ENCODE measurements around the gene PKP2. TPM values are rescaled to one million over a fixed set of nuclear protein-coding genes. Genes with fewer than 3 reads are reported as not detected.
"Not testable (repeated sequence)": the region's sequence is repeated elsewhere in the genome, so short reads cannot be mapped to it uniquely, and the experiment has no call there.

Gene PKP2
- total RNA-seq, 2 experiments from 2014 or later, result 0.21 to 0.36 TPM

DNA sequence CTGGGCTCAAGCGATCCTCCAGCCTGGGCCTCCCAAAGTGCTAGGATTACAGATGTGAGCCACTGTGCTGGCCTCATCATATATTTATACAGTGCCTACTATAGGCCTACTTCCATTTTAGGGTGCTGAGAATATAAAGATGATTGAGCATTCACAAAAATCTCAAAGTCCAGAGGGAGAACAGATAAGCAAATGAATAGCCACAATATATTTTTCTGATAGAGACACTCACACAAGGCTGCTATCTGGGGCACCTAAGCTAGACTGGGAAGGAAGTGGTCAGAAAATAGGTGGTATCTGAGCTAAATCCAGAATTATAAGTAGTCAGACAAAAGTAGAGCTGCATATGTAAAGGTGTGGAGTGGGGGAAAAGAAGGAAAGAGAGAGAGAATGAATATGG, 21.6 kb downstream of the PKP2 start:
- H3K4me1 Mint-ChIP-seq (ENCODE audit: low read depth), result no peaks in the 10 kb centered on the region
- peaks cover 2% of the 10 kb centered on the region for H3K27me3 Mint-ChIP-seq
- ChIA-PET POLR2A (no interaction called here), CTCF (no interaction called here)
- H3K9me3 Mint-ChIP-seq, result no peaks in the 10 kb centered on the region
- no peak overlapping the region for H3K4me3 Mint-ChIP-seq
- H3K27ac Mint-ChIP-seq, result no peak overlapping the region
- no peak for DNase-seq
- intact Hi-C loops (cut with micrococcal nuclease), result no loop called here
- no peaks in the 10 kb centered on the region for H3K36me3 Mint-ChIP-seq

DNA sequence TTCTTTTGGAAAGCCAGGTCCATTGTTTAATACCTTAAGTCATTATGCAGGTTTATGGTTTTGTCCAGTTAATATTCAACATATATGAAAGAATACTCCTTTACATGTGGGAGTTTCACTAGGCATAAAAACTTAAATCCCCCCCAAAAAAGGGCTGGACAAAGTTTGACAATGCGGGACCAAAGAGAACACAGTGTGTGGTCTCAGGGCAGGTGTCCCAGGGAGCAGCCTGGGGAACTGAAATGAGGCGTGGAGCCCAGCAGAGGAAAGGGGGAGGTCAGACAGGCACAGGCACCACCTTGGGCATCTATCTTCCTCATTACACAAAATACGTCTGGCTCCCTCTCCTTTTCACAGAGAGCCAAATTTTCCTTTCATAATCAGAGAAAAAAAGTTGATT, 22.5 kb downstream of the PKP2 start:
- no peaks in the 10 kb centered on the region for H3K4me1 Mint-ChIP-seq (ENCODE audit: low read depth)
- POLR2A ChIA-PET, result no interaction called here

DNA sequence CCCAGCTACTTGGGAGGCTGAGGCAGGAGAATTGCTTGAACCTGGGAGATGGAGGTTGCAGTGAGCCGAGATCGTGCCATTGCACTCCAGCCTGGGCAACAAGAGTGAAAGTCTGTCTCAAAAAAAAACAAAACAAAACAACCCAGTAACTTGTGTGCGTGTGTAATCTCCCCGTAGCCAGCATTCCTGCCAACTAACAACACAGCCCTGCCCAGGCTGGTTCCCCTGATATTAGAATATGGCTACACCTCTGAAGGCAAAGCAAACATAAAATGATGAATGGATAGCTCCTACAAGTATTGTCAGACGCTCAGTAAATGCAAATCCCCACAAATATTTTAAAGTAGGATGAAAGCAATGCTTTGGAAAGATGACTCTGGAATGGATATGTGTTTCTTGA, 24.2 kb downstream of the PKP2 start:
- H3K4me3 Mint-ChIP-seq; H3K4me1 Mint-ChIP-seq (ENCODE audit: low read depth); CTCF ChIA-PET; H3K27me3 Mint-ChIP-seq; H3K9me3 Mint-ChIP-seq; POLR2A ChIA-PET; H3K36me3 Mint-ChIP-seq; intact Hi-C loops (cut with micrococcal nuclease); H3K27ac Mint-ChIP-seq; DNase-seq: not testable (repeated sequence)

More for the DNA sequence above, 22.5 kb downstream of the PKP2 start:
- intact Hi-C loops (cut with micrococcal nuclease), result no loop called here
- H3K36me3 Mint-ChIP-seq, result no peaks in the 10 kb centered on the region
- CTCF ChIA-PET, result interaction anchor here (0.6 kb wide), 1 partner anchor 1630 kb away, joined by 3 read pairs; no protein-coding TSS in a partner anchor
- no peak overlapping the region for H3K4me3 Mint-ChIP-seq
- H3K27me3 Mint-ChIP-seq, result peaks cover 2% of the 10 kb centered on the region
- no peak overlapping the region for H3K27ac Mint-ChIP-seq
- no peaks in the 10 kb centered on the region for H3K9me3 Mint-ChIP-seq
- DNase-seq, result no peak

DNA sequence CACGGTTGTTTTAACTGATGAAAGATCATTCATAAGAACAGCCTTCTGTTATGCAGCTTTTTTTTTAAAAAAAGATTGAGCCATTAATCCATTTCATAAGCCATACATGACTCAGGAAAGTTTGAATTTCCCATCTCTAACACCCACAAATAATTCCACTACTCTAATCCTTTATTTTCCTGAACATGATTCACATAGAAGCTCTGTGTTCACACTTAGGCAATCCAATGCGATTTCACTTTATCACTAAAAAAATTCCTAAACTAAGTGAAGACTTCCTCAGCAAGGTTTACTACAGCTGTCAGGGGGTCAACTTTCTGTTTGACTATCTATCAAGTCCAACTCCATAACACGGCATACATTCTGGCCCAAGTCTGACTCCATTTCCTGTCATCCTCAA, 25.9 kb downstream of the PKP2 start:
- ChIA-PET CTCF (no interaction called here), POLR2A (no interaction called here)
- Mint-ChIP-seq H3K36me3 (no peaks in the 10 kb centered on the region), H3K4me3 (no peak overlapping the region), H3K27me3 (peaks cover 2% of the 10 kb centered on the region), H3K9me3 (no peaks in the 10 kb centered on the region), H3K4me1 (ENCODE audit: low read depth) (no peaks in the 10 kb centered on the region), H3K27ac (no peak overlapping the region)
- intact Hi-C loops (cut with micrococcal nuclease), result no loop called here
- DNase-seq, result no peak

DNA sequence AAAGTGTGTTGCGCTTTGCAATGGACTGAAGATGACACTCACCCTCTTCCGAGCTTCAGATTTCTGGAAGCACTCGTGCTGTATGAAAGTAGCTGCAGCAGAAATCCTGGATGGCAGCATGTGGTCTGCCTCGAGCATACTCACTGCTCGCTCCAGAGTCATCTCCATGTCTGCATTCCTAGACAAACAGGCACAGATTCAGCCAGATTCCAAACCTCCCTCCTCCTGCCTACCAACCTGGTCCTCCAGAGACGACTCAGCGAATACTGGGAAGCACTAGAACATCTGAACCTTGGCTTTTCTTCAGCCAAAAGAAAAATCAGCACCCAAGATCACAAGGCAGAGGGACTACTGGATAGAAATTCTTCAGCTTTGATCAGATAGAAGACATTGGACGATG, 27.7 kb downstream of the PKP2 start:
- no peaks in the 10 kb centered on the region for H3K4me1 Mint-ChIP-seq (ENCODE audit: low read depth)
- H3K27me3 Mint-ChIP-seq, result peaks cover 2% of the 10 kb centered on the region
- no peak overlapping the region for H3K4me3 Mint-ChIP-seq
- no peak for DNase-seq
- no peaks in the 10 kb centered on the region for H3K9me3 Mint-ChIP-seq
- intact Hi-C loops (cut with micrococcal nuclease), result no loop called here
- POLR2A ChIA-PET, result no interaction called here
- CTCF ChIA-PET, result no interaction called here
- H3K27ac Mint-ChIP-seq, result no peak overlapping the region
- H3K36me3 Mint-ChIP-seq, result no peaks in the 10 kb centered on the region

DNA sequence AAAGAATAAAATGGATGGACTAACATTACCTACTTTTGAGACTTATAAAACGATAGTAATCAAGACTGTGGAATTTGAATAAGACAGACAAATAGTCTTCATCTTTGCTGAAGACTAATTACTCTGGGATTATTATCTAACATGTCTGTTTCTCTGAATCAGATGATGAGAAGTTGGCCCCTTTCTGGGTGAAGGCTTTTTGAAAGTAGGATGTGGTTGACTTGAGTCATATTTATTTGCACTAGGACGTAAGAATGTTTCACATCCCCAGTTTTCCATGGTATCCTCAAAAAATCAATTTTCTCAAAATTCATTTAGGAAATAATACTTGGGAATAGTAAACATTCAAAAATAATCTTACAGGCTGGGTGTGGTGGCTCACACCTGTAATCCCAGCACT, 31.8 kb downstream of the PKP2 start:
- Mint-ChIP-seq H3K36me3 (no peaks in the 10 kb centered on the region), H3K27me3 (peaks cover 2% of the 10 kb centered on the region), H3K27ac (no peak overlapping the region), H3K4me1 (ENCODE audit: low read depth) (no peaks in the 10 kb centered on the region), H3K9me3 (no peaks in the 10 kb centered on the region), H3K4me3 (no peak overlapping the region)
- CTCF ChIA-PET, result no interaction called here
- POLR2A ChIA-PET, result no interaction called here
- intact Hi-C loops (cut with micrococcal nuclease), result no loop called here
- DNase-seq, result no peak

DNA sequence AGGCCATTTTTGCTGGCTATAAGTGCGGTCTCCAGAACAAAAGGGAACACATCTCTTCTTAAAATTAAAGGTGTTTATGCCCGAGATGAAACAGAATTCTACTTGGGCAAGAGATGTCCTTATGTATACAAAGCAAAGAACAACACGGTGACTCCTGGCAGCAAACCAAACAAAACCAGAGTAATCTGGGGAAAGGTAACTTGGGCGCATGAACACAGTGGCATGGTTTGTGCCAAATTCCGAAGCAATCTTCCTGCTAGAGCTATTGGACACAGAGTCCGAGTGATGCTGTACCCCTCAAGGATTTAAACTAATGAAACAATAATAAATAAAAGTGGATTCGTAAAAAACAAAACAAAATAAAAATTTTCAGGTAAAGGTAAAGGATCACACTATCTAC, 33.4 kb downstream of the PKP2 start:
- Mint-ChIP-seq H3K4me1 (ENCODE audit: low read depth) (no peaks in the 10 kb centered on the region), H3K27ac (no peak overlapping the region), H3K27me3 (peaks cover 4% of the 10 kb centered on the region), H3K4me3 (no peak overlapping the region), H3K36me3 (no peaks in the 10 kb centered on the region), H3K9me3 (no peaks in the 10 kb centered on the region)
- intact Hi-C loops (cut with micrococcal nuclease), result no loop called here
- ChIA-PET POLR2A (no interaction called here), CTCF (no interaction called here)
- DNase-seq, result no peak

DNA sequence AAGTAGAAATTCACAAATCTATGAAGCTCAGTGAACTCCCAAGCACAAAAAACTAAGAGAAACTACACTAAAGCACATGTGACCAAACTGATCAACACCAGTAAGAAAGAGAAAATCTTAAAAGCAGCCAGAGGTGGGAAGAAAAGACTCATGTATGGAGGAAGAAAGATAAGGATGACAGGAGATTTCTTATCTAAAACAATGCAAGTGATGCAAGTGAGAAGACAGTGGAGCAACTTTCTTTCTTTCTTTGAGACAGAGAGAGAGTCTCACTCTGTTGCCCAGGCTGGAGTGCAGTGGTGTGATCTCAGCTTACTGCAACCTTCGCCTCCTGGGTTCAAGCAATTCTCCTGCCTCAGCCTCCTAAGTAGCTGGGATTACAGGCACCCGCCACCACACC, 34.9 kb downstream of the PKP2 start:
- intact Hi-C loops (cut with micrococcal nuclease); DNase-seq; H3K4me3 Mint-ChIP-seq; H3K27ac Mint-ChIP-seq; H3K9me3 Mint-ChIP-seq; H3K4me1 Mint-ChIP-seq (ENCODE audit: low read depth); POLR2A ChIA-PET; CTCF ChIA-PET; H3K27me3 Mint-ChIP-seq; H3K36me3 Mint-ChIP-seq: not testable (repeated sequence)

DNA sequence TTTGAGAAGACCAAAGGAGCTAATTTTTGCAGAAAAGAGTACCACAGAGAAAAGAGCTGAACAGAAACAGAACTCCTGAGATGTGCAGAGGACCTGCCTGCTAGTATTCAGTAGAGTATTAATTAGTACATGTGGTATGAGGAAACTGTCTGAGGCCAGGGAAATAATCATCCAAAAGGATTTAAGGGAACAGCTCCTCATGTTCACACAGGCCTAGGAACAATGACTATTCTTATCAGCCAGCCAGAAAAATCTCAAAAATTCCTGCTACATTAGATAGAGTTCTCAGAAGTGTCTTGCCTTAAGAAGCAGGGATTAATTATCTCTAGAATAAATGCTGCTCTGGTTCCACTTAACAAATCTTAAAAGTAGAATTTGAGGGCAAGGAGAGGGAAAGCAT, 36.4 kb downstream of the PKP2 start:
- Mint-ChIP-seq H3K4me1 (ENCODE audit: low read depth) (no peaks in the 10 kb centered on the region), H3K27me3 (peaks cover 4% of the 10 kb centered on the region), H3K9me3 (no peaks in the 10 kb centered on the region), H3K4me3 (no peak overlapping the region), H3K27ac (no peak overlapping the region), H3K36me3 (no peaks in the 10 kb centered on the region)
- DNase-seq, result no peak
- ChIA-PET CTCF (no interaction called here), POLR2A (no interaction called here)
- intact Hi-C loops (cut with micrococcal nuclease), result no loop called here

DNA sequence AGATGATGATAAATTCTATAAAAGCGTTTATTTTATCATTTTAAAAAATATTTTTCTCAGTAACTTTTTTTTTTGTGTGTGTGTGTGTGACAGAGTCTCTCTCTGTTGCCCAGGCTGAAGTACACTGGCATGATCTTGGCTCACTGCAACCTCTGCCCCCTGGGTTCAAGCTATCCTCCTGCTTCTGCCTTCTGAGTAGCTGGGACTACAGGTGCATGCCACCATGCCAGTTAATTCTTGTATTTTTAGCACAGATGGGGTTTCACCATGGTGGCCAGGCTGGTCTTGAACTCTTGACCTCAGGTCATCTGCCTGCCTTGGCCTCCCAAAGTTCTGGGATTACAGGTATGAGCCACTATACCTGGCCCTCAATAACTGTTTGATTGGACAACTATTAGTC, 37.2 kb downstream of the PKP2 start:
- Mint-ChIP-seq H3K27me3 (peaks cover 4% of the 10 kb centered on the region), H3K36me3 (no peaks in the 10 kb centered on the region), H3K27ac (no peak overlapping the region), H3K4me3 (no peak overlapping the region), H3K4me1 (ENCODE audit: low read depth) (no peaks in the 10 kb centered on the region), H3K9me3 (no peaks in the 10 kb centered on the region)
- ChIA-PET CTCF (no interaction called here), POLR2A (no interaction called here)
- no peak for DNase-seq
- intact Hi-C loops (cut with micrococcal nuclease), result no loop called here

DNA sequence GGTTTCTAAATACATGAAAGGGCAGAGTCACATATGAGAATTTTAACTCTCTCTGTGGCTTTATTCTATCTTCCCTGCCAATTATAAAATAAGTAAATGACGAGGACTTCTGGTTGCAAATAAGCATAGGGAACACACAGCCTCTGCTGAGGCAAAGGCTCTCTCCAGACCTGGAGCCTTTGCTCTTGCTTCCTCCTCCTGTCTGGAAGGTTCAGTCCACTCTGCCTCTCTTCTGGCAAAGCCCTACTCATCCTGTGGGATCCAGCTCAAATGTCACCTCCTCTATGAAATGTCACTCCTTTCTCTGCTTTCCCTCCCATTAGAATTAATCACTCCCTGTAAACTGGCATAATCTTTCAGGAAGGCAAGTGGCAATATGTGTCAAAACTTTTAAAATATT, 41.9 kb downstream of the PKP2 start:
- DNase-seq, result no peak
- H3K4me3 Mint-ChIP-seq, result no peak overlapping the region
- ChIA-PET CTCF (no interaction called here), POLR2A (no interaction called here)
- no peaks in the 10 kb centered on the region for H3K4me1 Mint-ChIP-seq (ENCODE audit: low read depth)
- no peaks in the 10 kb centered on the region for H3K36me3 Mint-ChIP-seq
- H3K9me3 Mint-ChIP-seq, result no peaks in the 10 kb centered on the region
- no peak overlapping the region for H3K27ac Mint-ChIP-seq
- intact Hi-C loops (cut with micrococcal nuclease), result no loop called here
- H3K27me3 Mint-ChIP-seq, result peaks cover 4% of the 10 kb centered on the region

DNA sequence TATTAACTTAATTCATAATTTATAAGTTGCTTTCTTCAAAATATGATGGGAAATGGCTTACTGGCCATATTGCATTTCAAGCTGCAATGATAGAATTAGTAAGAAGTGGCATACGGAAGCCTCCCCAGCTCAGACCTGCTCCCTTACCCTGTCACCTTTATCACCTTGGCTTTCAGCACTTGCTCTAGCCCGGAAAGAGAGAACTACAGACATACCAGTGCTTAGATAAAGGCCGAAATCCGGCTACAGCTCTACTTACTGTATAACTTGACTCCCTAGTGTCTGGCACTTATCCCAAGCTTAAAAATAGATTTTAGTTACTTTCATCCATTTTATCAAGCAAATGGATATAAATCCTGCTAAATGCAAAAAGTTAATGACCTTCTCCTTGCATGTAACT, 42.5 kb downstream of the PKP2 start:
- intact Hi-C loops (cut with micrococcal nuclease), result no loop called here
- H3K36me3 Mint-ChIP-seq, result no peaks in the 10 kb centered on the region
- no peak overlapping the region for H3K4me3 Mint-ChIP-seq
- ChIA-PET CTCF (no interaction called here), POLR2A (no interaction called here)
- no peaks in the 10 kb centered on the region for H3K9me3 Mint-ChIP-seq
- H3K4me1 Mint-ChIP-seq (ENCODE audit: low read depth), result no peaks in the 10 kb centered on the region
- no peak overlapping the region for H3K27ac Mint-ChIP-seq
- peaks cover 4% of the 10 kb centered on the region for H3K27me3 Mint-ChIP-seq
- no peak for DNase-seq

DNA sequence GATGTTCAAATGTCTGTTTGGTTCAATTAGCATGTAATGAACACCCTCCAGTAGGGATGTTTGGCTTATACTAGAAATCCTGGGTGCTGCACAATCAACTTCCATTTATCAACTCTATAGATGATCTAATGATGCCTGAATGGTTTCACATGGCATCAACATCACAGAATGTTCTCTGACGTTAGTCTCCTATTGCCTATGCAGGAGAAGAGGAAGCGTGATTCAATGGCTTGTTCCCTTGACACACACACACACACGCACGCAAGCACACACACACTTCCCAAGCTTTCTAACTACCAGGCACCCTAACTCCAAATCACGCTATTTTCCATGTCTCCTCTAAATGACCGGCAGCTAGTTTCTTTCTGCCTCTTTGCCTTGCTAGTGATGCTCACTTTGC, 49.3 kb downstream of the PKP2 start:
- Mint-ChIP-seq H3K4me1 (ENCODE audit: low read depth) (no peaks in the 10 kb centered on the region), H3K36me3 (no peaks in the 10 kb centered on the region), H3K9me3 (no peaks in the 10 kb centered on the region), H3K27ac (no peak overlapping the region), H3K27me3 (no peaks in the 10 kb centered on the region), H3K4me3 (no peak overlapping the region)
- CTCF ChIA-PET, result no interaction called here
- intact Hi-C loops (cut with micrococcal nuclease), result no loop called here
- DNase-seq, result no peak
- POLR2A ChIA-PET, result no interaction called here

DNA sequence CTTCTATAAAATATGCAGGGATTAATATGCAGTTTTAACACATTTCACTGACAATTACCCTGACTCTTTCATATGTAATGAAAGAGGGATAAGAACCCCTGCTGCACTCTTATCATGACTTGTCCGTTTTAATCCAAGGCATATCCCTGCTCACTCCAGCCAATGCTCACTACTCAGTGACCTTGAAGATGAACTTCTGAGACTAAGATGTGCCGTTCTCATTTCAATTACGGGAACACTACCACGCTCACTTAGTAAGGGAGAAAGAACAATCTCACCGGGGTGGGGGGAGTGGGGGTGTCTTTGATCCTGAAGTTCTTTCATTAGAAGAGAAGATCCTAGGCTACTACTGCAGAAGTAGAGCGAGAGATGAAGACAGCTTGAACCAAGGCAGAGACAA, 50.5 kb downstream of the PKP2 start:
- intact Hi-C loops (cut with micrococcal nuclease), result no loop called here
- Mint-ChIP-seq H3K27me3 (no peaks in the 10 kb centered on the region), H3K4me1 (ENCODE audit: low read depth) (no peaks in the 10 kb centered on the region), H3K4me3 (no peak overlapping the region), H3K9me3 (no peaks in the 10 kb centered on the region), H3K27ac (no peak overlapping the region), H3K36me3 (no peaks in the 10 kb centered on the region)
- ChIA-PET CTCF (no interaction called here), POLR2A (no interaction called here)
- DNase-seq, result no peak

Measured in activated CD4-positive, alpha-beta memory T cell treated with anti-CD3 and anti-CD28 coated beads for 36 hours (primary cell).